Measurements from ENCODE around the gene MKLN1. TPM values are rescaled to one million over a fixed set of nuclear protein-coding genes. Genes with fewer than 3 reads are reported as not detected.

The MKLN1 gene
- total RNA-seq, 4 donors from 2014 or later: 39.4 to 74.4 (median 53.2) TPM

DNA sequence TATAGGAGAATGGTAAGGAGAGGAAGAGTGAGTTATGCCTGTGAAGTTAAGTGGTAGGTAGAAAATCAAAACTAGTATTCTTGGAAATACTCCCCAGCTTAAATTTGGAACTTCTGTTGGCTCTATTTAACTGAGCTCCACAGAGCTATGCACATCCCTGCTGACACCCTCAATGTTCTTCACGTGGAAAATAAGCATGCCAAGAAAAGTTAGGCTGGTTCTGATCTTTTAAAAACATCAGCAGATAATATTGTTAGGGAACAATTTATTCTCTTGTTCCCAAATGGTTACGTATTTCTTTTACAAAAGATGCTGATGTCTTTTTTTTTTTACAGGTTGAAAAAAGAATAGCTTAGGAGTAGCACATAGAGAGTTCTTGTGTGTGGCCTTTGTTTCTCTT lies 111.3 kb downstream of the MKLN1 start:
- H3K9me3 ChIP-seq: no peaks in the 10 kb centered on the region
- DNase-seq: no peak
- no peaks in the 10 kb centered on the region for H3K4me1 ChIP-seq
- H3K27ac ChIP-seq: no peak overlapping the region
- TF ChIP-seq POLR2A (IDR thresholded peaks at IDR 0.05): no peak
- TF ChIP-seq, protein P1, sequence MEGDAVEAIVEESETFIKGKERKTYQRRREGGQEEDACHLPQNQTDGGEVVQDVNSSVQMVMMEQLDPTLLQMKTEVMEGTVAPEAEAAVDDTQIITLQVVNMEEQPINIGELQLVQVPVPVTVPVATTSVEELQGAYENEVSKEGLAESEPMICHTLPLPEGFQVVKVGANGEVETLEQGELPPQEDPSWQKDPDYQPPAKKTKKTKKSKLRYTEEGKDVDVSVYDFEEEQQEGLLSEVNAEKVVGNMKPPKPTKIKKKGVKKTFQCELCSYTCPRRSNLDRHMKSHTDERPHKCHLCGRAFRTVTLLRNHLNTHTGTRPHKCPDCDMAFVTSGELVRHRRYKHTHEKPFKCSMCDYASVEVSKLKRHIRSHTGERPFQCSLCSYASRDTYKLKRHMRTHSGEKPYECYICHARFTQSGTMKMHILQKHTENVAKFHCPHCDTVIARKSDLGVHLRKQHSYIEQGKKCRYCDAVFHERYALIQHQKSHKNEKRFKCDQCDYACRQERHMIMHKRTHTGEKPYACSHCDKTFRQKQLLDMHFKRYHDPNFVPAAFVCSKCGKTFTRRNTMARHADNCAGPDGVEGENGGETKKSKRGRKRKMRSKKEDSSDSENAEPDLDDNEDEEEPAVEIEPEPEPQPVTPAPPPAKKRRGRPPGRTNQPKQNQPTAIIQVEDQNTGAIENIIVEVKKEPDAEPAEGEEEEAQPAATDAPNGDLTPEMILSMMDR (IDR thresholded peaks at IDR 0.05): no peak
- H3K4me3 ChIP-seq: no peak overlapping the region
- peaks cover 0 to 52% (median 5%) of the 10 kb centered on the region in 3 donors for H3K36me3 ChIP-seq
- no peaks in the 10 kb centered on the region for H3K27me3 ChIP-seq

DNA sequence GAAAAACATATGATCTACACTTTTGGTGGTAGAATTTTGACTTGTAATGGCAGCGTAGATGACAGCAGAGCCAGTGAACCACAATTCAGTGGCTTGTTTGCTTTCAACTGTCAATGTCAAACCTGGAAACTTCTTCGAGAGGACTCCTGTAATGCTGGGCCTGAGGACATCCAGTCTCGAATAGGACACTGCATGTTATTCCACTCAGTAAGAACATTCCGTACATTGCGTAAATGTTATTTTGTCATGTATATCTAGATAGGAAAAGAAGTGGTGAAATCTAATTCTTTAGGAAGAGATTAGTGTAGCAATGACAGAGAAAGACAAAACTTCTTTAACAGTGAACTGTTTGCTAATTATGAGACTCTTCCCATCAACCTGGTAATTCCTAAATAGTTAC lies 115.8 kb downstream of the MKLN1 start:
- DNase-seq: no peak
- no peaks in the 10 kb centered on the region for H3K27me3 ChIP-seq
- H3K9me3 ChIP-seq: no peaks in the 10 kb centered on the region
- no peaks in the 10 kb centered on the region for H3K4me1 ChIP-seq
- H3K27ac ChIP-seq: no peak overlapping the region
- no peak for TF ChIP-seq POLR2A (IDR thresholded peaks at IDR 0.05)
- TF ChIP-seq, protein P1 (IDR thresholded peaks at IDR 0.05): no peak
- no peak overlapping the region for H3K4me3 ChIP-seq
- peaks cover 0 to 47% (median 4%) of the 10 kb centered on the region in 3 donors for H3K36me3 ChIP-seq

DNA sequence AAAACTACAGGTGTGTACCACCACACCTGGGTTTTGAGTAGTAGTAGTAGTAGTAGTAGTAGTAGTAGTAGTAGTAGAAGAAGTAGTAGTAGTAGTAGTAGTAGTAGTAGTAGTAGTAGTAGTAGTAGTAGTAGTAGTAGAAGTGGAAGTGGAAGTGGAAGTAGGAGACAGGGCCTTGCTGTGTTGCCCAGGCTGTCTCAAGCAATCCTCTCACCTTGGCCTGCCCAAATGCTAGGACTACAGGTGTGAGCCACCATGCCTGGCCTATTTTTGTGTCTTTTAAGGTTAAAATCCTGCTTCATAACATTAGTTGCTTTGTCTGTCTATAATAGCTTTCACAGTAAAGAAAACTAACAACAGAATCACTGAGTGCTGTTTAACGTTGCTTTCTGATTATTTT lies 117.0 kb downstream of the MKLN1 start:
- no peak overlapping the region for H3K27ac ChIP-seq
- H3K36me3 ChIP-seq: peaks cover 0 to 36% (median 0%) of the 10 kb centered on the region in 3 donors
- no peaks in the 10 kb centered on the region for H3K9me3 ChIP-seq
- H3K4me1 ChIP-seq: no peaks in the 10 kb centered on the region
- no peak for DNase-seq
- no peaks in the 10 kb centered on the region for H3K27me3 ChIP-seq
- no peak overlapping the region for H3K4me3 ChIP-seq
- no peak for TF ChIP-seq POLR2A (IDR thresholded peaks at IDR 0.05)
- TF ChIP-seq, protein P1 (IDR thresholded peaks at IDR 0.05): no peak

DNA sequence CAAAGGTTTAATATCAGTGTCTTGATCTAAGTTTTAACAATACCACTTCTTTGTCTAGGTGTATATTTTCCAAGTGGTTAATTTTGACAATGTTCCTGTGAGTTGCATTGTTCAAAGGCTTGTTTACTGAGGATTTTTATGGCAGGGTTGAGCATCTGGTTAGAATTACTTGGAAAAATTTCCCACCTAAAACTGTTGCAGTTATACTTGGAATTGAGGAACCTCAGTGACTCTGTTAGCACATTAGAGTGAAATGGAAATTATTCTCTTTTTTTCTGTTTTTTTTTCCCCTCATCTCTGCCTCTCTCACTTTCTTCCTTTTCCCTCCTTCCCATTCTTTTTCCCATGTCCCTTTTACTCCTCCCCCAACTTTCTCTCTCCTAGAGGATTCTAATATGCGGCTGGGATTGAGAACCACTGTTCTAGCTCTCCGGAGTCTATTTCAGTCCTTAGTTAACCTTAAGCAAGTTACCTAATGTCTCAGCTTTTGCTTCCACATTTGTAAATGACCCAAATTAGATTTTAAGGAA lies 121.8 kb downstream of the MKLN1 start:
- TF ChIP-seq, protein P1 (IDR thresholded peaks at IDR 0.05): no peak
- TF ChIP-seq POLR2A (IDR thresholded peaks at IDR 0.05): no peak
- no peaks in the 10 kb centered on the region for H3K27me3 ChIP-seq
- H3K27ac ChIP-seq: no peak overlapping the region
- H3K4me1 ChIP-seq: no peaks in the 10 kb centered on the region
- peaks cover 0 to 24% (median 0%) of the 10 kb centered on the region in 3 donors for H3K36me3 ChIP-seq
- no peaks in the 10 kb centered on the region for H3K9me3 ChIP-seq
- no peak overlapping the region for H3K4me3 ChIP-seq
- no peak for DNase-seq

DNA sequence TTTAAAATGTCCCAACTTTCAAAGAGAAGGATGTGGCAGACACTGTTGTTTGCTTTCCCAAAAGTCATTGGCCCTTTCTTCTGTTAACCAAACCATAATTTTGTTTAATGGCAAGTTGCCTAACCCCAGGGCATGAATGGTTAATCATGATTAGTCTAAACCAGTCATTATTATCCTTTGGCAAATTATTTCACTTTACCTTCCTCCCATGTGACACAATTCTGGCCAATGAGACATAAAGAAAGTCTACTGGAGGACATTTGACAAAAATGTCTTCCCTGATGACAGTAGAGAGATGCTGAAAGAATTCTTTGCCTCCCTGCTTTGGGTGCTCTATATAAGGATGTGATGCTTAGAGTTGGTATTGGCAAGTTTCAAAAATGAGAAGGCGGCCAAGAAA lies 126.8 kb downstream of the MKLN1 start:
- H3K27me3 ChIP-seq: no peaks in the 10 kb centered on the region

More for the DNA sequence above, 126.8 kb downstream of the MKLN1 start:
- Histone ChIP-seq H3K4me1 (no peaks in the 10 kb centered on the region), H3K4me3 (no peak overlapping the region), H3K9me3 (no peaks in the 10 kb centered on the region), H3K27ac (no peak overlapping the region), H3K36me3 (peaks cover 0 to 17% (median 0%) of the 10 kb centered on the region in 3 donors)
- TF ChIP-seq, protein P1 (IDR thresholded peaks at IDR 0.05): no peak
- TF ChIP-seq POLR2A (IDR thresholded peaks at IDR 0.05): no peak
- no peak for DNase-seq

Measured in Peyer's patch (tissue), 4 donors.